GM18858 (cell line): ENCODE data around the gene DLL4.

Source experiments
- ATAC-seq: cut with Tn5 transposase; IDR thresholded peaks from one replicate; pipeline ENCODE4 v1.9.1; 2021; ENCODE audit not compliant: unreplicated experiment

Gene DLL4

GRCh38 chr15:40925863-40926658, 3.1 kb upstream of the DLL4 start:
- no peak for ATAC-seq

DNA sequence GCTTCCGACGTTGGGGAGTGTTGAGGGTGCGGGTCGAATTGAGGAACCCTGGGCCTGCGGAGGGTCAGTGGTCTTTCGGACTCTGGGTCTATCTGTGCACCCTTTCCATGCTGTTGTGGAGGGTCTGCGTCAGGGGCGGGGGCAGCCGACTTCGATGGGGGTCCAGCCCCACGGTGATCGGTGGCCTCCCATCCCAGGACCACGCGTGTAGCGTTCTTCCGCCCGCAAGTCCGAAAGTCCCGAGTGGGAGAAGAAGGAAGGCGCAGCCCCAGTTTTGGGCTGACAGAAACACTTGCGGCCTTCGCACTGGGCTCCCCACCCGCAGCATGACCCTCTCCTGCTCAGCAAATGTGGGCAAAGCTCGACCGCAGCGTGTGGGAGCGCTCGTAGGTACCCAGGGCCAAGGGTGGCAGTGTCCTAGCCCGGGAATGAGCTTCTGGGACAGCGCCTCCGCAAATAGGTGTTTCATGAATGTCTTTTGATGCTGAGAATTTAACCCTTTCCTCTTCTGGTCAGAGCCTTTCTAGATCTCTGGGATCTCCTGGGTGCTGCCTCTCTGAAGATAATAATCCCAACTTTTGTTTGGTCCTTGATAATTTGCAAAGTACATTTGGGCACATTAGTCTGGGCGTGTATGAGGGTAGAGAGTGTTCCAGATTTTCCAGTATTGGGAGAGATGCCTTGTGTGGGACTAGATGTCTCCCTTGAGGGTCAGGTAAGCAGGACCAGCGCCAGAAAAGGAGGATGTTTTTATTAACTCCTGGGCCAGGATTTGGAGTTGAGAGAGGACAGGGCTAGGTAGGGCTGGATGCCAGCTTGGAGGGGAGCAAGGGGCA, 2.3 kb upstream of the DLL4 start:
- ATAC-seq = no peak

GRCh38 chr15:40927495-40927872, 1.7 kb upstream of the DLL4 start:
- no peak for ATAC-seq

- ATAC-seq = no peak
These were observed 1.0 kb upstream of the DLL4 start for GRCh38 chr15:40927873-40928806.

GRCh38 chr15:40929660-40930429, 705 bp downstream of the DLL4 start:
- no peak for ATAC-seq

- no peak for ATAC-seq
These were observed 1.5 kb downstream of the DLL4 start for GRCh38 chr15:40930430-40931299.

- ATAC-seq = no peak
These were observed 2.4 kb downstream of the DLL4 start for GRCh38 chr15:40931300-40932142.

- ATAC-seq = no peak
These were observed 3.0 kb downstream of the DLL4 start for GRCh38 chr15:40932156-40932555.

GRCh38 chr15:40932649-40933516, 3.7 kb downstream of the DLL4 start:
- ATAC-seq = no peak

GRCh38 chr15:40933517-40933902, 4.4 kb downstream of the DLL4 start:
- no peak for ATAC-seq

DNA sequence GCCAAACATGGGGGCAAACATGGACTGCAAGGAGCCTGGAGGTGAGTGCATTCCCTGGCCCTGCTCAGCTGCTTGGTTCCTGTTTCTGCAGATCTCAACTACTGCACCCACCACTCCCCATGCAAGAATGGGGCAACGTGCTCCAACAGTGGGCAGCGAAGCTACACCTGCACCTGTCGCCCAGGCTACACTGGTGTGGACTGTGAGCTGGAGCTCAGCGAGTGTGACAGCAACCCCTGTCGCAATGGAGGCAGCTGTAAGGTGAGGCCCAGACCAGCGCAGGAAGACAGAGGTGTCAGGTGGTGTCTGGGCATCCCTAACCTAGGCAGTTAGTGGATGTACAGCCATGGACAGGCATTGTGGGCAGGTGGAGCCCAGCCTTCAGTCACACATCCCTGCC, 5.3 kb downstream of the DLL4 start:
- ATAC-seq = no peak

DNA sequence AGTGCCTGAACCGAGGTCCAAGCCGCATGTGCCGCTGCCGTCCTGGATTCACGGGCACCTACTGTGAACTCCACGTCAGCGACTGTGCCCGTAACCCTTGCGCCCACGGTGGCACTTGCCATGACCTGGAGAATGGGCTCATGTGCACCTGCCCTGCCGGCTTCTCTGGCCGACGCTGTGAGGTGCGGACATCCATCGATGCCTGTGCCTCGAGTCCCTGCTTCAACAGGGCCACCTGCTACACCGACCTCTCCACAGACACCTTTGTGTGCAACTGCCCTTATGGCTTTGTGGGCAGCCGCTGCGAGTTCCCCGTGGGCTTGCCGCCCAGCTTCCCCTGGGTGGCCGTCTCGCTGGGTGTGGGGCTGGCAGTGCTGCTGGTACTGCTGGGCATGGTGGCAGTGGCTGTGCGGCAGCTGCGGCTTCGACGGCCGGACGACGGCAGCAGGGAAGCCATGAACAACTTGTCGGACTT, 7.1 kb downstream of the DLL4 start:
- no peak for ATAC-seq

DNA sequence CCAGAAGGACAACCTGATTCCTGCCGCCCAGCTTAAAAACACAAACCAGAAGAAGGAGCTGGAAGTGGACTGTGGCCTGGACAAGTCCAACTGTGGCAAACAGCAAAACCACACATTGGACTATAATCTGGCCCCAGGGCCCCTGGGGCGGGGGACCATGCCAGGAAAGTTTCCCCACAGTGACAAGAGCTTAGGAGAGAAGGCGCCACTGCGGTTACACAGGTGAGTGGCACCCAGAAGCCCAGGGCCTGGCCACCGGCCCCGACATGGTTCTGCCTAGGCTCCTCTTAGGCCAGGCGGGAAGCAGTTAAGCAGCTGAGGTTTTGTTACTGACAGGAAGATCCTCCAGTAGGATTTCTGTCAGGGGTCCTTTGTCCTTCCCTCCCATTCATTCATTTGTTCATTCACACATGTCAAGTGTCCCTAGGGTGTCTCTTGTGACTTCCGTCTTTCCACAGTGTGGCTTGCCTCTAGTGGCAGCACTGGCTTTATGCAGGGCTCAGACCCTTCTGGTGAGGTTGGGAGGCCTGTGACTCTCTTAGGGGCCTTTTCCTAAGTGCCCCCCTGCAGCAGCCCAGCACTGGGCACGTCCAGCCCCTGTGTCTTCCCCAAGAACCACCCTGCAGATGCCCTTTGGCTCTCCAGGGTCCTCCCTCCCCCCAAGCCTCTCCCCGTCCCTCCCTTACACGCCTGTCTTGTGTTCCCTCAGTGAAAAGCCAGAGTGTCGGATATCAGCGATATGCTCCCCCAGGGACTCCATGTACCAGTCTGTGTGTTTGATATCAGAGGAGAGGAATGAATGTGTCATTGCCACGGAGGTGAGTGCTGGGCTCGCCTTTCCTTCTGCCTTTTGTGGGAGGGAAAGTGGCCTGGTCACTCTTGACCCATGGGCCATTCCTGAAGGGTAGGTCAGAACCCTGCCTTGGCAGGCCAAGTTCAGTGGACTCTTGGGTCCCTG, 7.8 kb downstream of the DLL4 start:
- no peak for ATAC-seq

DNA sequence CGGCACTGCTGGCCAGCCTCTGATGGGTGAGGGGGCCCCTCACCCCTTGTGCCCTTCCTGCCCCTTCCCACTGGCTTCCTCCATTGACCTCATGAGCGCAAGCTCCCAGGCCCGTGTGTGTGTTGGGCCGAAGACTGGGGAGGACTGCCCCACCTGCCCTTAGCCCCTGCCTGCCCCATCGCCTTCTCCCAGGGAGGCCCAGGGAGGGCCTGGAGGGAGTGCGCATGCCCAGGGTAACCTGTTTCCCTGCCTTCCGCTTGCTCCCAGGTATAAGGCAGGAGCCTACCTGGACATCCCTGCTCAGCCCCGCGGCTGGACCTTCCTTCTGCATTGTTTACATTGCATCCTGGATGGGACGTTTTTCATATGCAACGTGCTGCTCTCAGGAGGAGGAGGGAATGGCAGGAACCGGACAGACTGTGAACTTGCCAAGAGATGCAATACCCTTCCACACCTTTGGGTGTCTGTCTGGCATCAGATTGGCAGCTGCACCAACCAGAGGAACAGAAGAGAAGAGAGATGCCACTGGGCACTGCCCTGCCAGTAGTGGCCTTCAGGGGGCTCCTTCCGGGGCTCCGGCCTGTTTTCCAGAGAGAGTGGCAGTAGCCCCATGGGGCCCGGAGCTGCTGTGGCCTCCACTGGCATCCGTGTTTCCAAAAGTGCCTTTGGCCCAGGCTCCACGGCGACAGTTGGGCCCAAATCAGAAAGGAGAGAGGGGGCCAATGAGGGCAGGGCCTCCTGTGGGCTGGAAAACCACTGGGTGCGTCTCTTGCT, 8.8 kb downstream of the DLL4 start:
- no peak for ATAC-seq

- no peak for ATAC-seq
These were observed 9.4 kb downstream of the DLL4 start for GRCh38 chr15:40938536-40938870.

GRCh38 chr15:40940296-40940801, 11.2 kb downstream of the DLL4 start:
- no peak for ATAC-seq
